GM23338 (cell line): ENCODE measurements around the gene SNX10. TPM values are rescaled to one million over a fixed set of nuclear protein-coding genes. Genes with fewer than 3 reads are reported as not detected.

Source experiments
- ATAC-seq: fragments of 200-7000 bp; cut with Tn5 transposase; 3 replicates; pipeline ENCODE4 v1.9.1; 2020
- DNase-seq: peaks from one replicate; pipeline ENCODE4 v3.0.0-alpha.2; 2015; ENCODE audit warnings: low spot score
- H2AFZ ChIP-seq: fragments of 200-600 bp; sonication (generic); 2 replicates; pipeline ENCODE4 v1.8.0; 2016; ENCODE audit warnings: antibody characterized with exemption, mild to moderate bottlenecking, moderate library complexity
- H3F3A ChIP-seq: fragments of 200-600 bp; sonication (generic); replicated peaks from 2 replicates; pipeline ENCODE4 v1.8.0; 2017; ENCODE audit warnings: antibody characterized with exemption, mixed run types, low read depth
- H3K27ac ChIP-seq: fragments of 200-600 bp; sonication (generic); 2 replicates; pipeline ENCODE4 v1.6.1; 2016; ENCODE audit warnings: low read depth
- H3K27me3 ChIP-seq: fragments of 200-600 bp; sonication (generic); 2 replicates; pipeline ENCODE4 v1.8.0; 2016; ENCODE audit warnings: mild to moderate bottlenecking, mixed run types, moderate library complexity; ENCODE audit not compliant: insufficient read depth
- H3K36me3 ChIP-seq: fragments of 200-600 bp; sonication (generic); 2 replicates; pipeline ENCODE4 v1.8.0; 2016; ENCODE audit warnings: mild to moderate bottlenecking; ENCODE audit not compliant: insufficient read depth
- H3K4me1 ChIP-seq: fragments of 200-600 bp; sonication (generic); 2 replicates; pipeline ENCODE4 v1.8.0; 2016; ENCODE audit warnings: mild to moderate bottlenecking, moderate library complexity; ENCODE audit not compliant: insufficient read depth
- H3K4me2 ChIP-seq: fragments of 200-600 bp; sonication (generic); 2 replicates; pipeline ENCODE4 v1.7.1; 2017; ENCODE audit warnings: mixed run types
- H3K4me3 ChIP-seq: fragments of 200-600 bp; sonication (generic); 2 replicates; pipeline ENCODE4 v1.6.1; 2016; ENCODE audit warnings: mixed run types
- H3K79me2 ChIP-seq: fragments of 200-600 bp; sonication (generic); replicated peaks from 2 replicates; pipeline ENCODE4 v1.8.0; 2017; ENCODE audit warnings: mild to moderate bottlenecking; ENCODE audit not compliant: insufficient read depth
- H3K9me2 ChIP-seq: fragments of 200-600 bp; sonication (generic); 2 replicates; pipeline ENCODE4 v1.8.0; 2017; ENCODE audit not compliant: insufficient read depth
- H4K20me1 ChIP-seq: fragments of 200-600 bp; sonication (generic); replicated peaks from 2 replicates; pipeline ENCODE4 v1.8.0; 2017; ENCODE audit warnings: mild to moderate bottlenecking; ENCODE audit not compliant: insufficient read depth
- H3K27ac Mint-ChIP-seq: 2 replicates; pipeline ENCODE4 v1.8.0; 2020; ENCODE audit warnings: inconsistent platforms, mild to moderate bottlenecking, moderate library complexity, mixed read lengths
- H3K27me3 Mint-ChIP-seq: 3 replicates; pipeline ENCODE4 v1.8.0; 2022; ENCODE audit warnings: low read depth, mild to moderate bottlenecking, moderate library complexity, mixed read lengths, inconsistent platforms; ENCODE audit not compliant: insufficient read depth, poor library complexity
- H3K36me3 Mint-ChIP-seq: 3 replicates; pipeline ENCODE4 v1.8.0; 2021; ENCODE audit warnings: low read depth, mild to moderate bottlenecking, inconsistent platforms, moderate library complexity, mixed read lengths
- H3K4me1 Mint-ChIP-seq: 3 replicates; pipeline ENCODE4 v1.8.0; 2020; ENCODE audit warnings: mild to moderate bottlenecking, inconsistent platforms, mixed read lengths
- H3K4me3 Mint-ChIP-seq: 3 replicates; pipeline ENCODE4 v1.8.0; 2021; ENCODE audit warnings: moderate library complexity, mild to moderate bottlenecking, inconsistent platforms, mixed read lengths
- H3K9me3 Mint-ChIP-seq: 3 replicates; pipeline ENCODE4 v1.8.0; 2020; ENCODE audit warnings: moderate library complexity, mild to moderate bottlenecking, inconsistent platforms, mixed read lengths
- CREB1 ChIP-seq: fragments of 250-450 bp; sonication (Bioruptor Pico); IDR thresholded peaks from 2 replicates; pipeline ENCODE4 v1.5.0; 2020; ENCODE audit warnings: low read depth, mild to moderate bottlenecking, moderate library complexity
- CTCF ChIP-seq, 2 experiments: fragments of 200-600 bp in 1 of 2; sonication (generic) in 1 of 2; conservative IDR thresholded peaks; 2 replicates each; pipeline versions ENCODE4 v1.5.1 to v1.6.1; 2016 to 2017; ENCODE audit warnings: antibody characterized with exemption in 2 of 2, low read depth in 2 of 2, mild to moderate bottlenecking in 2 of 2, moderate library complexity in 1 of 2
- EZH2 ChIP-seq: fragments of 200-600 bp; sonication (generic); IDR thresholded peaks from one replicate; pipeline ENCODE4 v1.8.0; 2017; ENCODE audit warnings: antibody characterized with exemption, mild to moderate bottlenecking, low read depth; ENCODE audit not compliant: unreplicated experiment
- EZH2phosphoT487 ChIP-seq: fragments of 200-600 bp; sonication (generic); IDR thresholded peaks from one replicate; pipeline ENCODE4 v1.8.1; 2018; ENCODE audit warnings: antibody characterized with exemption; ENCODE audit not compliant: unreplicated experiment
- JUNB ChIP-seq: IDR thresholded peaks from one replicate; pipeline ENCODE4 v1.6.1; 2016; ENCODE audit warnings: antibody characterized with exemption; ENCODE audit not compliant: unreplicated experiment
- NANOG ChIP-seq: IDR thresholded peaks from 2 replicates; pipeline ENCODE4 v1.6.1; 2016; ENCODE audit warnings: antibody characterized with exemption, borderline replicate concordance
- POLR2AphosphoS5 ChIP-seq: IDR thresholded peaks from 2 replicates; pipeline ENCODE4 v1.6.1; 2016; ENCODE audit warnings: antibody characterized with exemption, low read depth
- STAT1 ChIP-seq: IDR thresholded peaks from one replicate; pipeline ENCODE4 v1.6.1; 2016; ENCODE audit warnings: antibody characterized with exemption; ENCODE audit not compliant: unreplicated experiment
- ZNF114 ChIP-seq: fragments of 250-450 bp; sonication (Bioruptor Pico); IDR thresholded peaks from 2 replicates; pipeline ENCODE4 v1.5.0; 2020; ENCODE audit warnings: mild to moderate bottlenecking, moderate library complexity
- ZNF331 ChIP-seq: fragments of 250-450 bp; sonication (Bioruptor Pico); IDR thresholded peaks from 2 replicates; pipeline ENCODE4 v1.5.0; 2020; ENCODE audit warnings: low read depth, mild to moderate bottlenecking, moderate library complexity
- ZNF462 ChIP-seq: fragments of 250-450 bp; sonication (Bioruptor Pico); IDR thresholded peaks from 2 replicates; pipeline ENCODE4 v1.5.0; 2020; ENCODE audit warnings: mild to moderate bottlenecking, moderate library complexity
- polyA plus RNA-seq: library from polyadenylated mRNA; unstranded; fragments of >200 nt; fragmentation: Nextera tagmentation; extraction: Ambion mirVana; gene quantifications from 2 replicates; pipeline ENCODE4 v1.2.1, GENCODE V29; 2016
- total RNA-seq: library from RNA; depleted of rRNA; stranded (reverse); fragments of >200 nt; shearing (Covaris generic); gene quantifications from 2 replicates; pipeline ENCODE4 v1.2.3, GENCODE V29; 2014
- TF ChIP-seq, protein P1 (sequence below): IDR thresholded peaks from one replicate; pipeline ENCODE4 v1.6.1; 2018; ENCODE audit warnings: antibody characterized with exemption; ENCODE audit not compliant: unreplicated experiment
- TF ChIP-seq, protein P2 (sequence below): IDR thresholded peaks from 2 replicates; pipeline ENCODE4 v1.6.1; 2016; ENCODE audit warnings: antibody characterized with exemption

Gene SNX10
- total and polyA plus RNA-seq, 2 experiments from 2014 or later, result 15.8 to 17.8 TPM

DNA sequence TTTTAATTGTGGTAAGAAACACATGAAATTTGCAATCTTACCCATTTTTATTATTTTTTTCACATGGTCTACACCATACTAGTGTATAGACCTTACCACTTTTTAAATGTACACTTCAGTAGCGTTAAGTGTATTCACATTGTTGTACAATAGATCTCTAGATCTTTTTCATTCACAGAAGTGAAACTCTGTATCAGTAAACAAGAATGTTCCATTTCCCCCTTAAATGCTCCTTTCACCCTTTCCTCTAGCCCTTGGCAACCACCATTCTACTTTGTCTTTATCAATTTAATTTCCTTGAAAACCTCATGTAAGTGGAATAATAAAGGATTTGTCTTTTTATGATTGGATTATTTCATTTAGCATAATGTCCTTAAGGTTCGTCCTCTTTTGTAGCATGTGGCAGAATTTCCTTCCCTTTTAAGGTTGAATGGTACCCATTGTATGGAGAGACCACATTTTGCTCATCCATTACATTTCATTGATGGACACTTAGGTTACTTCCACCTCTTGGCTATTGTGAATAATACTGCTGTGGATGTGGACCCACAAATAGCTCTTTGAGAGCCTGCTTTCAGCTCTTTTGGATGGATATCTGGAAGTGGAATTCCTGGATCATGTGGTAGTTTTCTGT lies 45.7 kb downstream of the SNX10 start:
- TF ChIP-seq JUNB, result no peak
- TF ChIP-seq, protein P1, sequence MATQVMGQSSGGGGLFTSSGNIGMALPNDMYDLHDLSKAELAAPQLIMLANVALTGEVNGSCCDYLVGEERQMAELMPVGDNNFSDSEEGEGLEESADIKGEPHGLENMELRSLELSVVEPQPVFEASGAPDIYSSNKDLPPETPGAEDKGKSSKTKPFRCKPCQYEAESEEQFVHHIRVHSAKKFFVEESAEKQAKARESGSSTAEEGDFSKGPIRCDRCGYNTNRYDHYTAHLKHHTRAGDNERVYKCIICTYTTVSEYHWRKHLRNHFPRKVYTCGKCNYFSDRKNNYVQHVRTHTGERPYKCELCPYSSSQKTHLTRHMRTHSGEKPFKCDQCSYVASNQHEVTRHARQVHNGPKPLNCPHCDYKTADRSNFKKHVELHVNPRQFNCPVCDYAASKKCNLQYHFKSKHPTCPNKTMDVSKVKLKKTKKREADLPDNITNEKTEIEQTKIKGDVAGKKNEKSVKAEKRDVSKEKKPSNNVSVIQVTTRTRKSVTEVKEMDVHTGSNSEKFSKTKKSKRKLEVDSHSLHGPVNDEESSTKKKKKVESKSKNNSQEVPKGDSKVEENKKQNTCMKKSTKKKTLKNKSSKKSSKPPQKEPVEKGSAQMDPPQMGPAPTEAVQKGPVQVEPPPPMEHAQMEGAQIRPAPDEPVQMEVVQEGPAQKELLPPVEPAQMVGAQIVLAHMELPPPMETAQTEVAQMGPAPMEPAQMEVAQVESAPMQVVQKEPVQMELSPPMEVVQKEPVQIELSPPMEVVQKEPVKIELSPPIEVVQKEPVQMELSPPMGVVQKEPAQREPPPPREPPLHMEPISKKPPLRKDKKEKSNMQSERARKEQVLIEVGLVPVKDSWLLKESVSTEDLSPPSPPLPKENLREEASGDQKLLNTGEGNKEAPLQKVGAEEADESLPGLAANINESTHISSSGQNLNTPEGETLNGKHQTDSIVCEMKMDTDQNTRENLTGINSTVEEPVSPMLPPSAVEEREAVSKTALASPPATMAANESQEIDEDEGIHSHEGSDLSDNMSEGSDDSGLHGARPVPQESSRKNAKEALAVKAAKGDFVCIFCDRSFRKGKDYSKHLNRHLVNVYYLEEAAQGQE, result no peak
- TF ChIP-seq, protein P2, sequence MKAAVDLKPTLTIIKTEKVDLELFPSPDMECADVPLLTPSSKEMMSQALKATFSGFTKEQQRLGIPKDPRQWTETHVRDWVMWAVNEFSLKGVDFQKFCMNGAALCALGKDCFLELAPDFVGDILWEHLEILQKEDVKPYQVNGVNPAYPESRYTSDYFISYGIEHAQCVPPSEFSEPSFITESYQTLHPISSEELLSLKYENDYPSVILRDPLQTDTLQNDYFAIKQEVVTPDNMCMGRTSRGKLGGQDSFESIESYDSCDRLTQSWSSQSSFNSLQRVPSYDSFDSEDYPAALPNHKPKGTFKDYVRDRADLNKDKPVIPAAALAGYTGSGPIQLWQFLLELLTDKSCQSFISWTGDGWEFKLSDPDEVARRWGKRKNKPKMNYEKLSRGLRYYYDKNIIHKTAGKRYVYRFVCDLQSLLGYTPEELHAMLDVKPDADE, result no peak
- no peak for TF ChIP-seq ZNF462 (CRISPR knock-in tag)
- no peak for TF ChIP-seq STAT1
- no peak for TF ChIP-seq EZH2phosphoT487
- TF ChIP-seq CTCF (conservative IDR thresholded peaks at IDR 0.05; ENCODE audit: low read depth in 2 of 2), result no peak
- TF ChIP-seq CREB1 (CRISPR knock-in tag), result no peak
- TF ChIP-seq POLR2AphosphoS5, result no peak
- no peak for TF ChIP-seq NANOG
- no peak for TF ChIP-seq ZNF114 (CRISPR knock-in tag)
- TF ChIP-seq EZH2, result no peak
- no peak for TF ChIP-seq ZNF331 (CRISPR knock-in tag)
- Histone ChIP-seq H3K4me1 (peaks cover 6% of the 10 kb centered on the region; the same call in 1 of the 2 replicates), H3K4me2 (no peak overlapping the region), H2AFZ (no peak overlapping the region), H3K9me2 (no peaks in the 10 kb centered on the region), H4K20me1 (no peaks in the 10 kb centered on the region), H3K27ac (no peak overlapping the region), H3K27me3 (no peaks in the 10 kb centered on the region), H3K4me3 (no peak overlapping the region), H3K36me3 (no peaks in the 10 kb centered on the region), H3F3A (no peaks in the 10 kb centered on the region), H3K79me2 (no peaks in the 10 kb centered on the region)
- Mint-ChIP-seq H3K4me1 (peaks cover 16% of the 10 kb centered on the region), H3K27me3 (peaks cover 7% of the 10 kb centered on the region), H3K36me3 (0 out of 3 replicates have a peak, but pooled peaks cover under 1% of the 10 kb centered on the region), H3K9me3 (no peaks in the 10 kb centered on the region), H3K27ac (no peak overlapping the region), H3K4me3 (no peak overlapping the region)
- no peak for DNase-seq
- no peak for ATAC-seq
